ENCODE measurements around the gene EXOC4. TPM values are rescaled to one million over a fixed set of nuclear protein-coding genes. Genes with fewer than 3 reads are reported as not detected.

EXOC4 gene
- total RNA-seq, 2 donors from 2014 or later = 106 to 115 TPM

GRCh38 chr7:134056816-134057215 lies 803.9 kb downstream of the EXOC4 start:
- Histone ChIP-seq H3K27me3 (ENCODE audit: control insufficient read depth, insufficient read depth, low read length, poor library complexity, severe bottlenecking) (no peaks in the 10 kb centered on the region), H3K4me1 (ENCODE audit: control insufficient read depth, insufficient read depth, low read length) (no peaks in the 10 kb centered on the region), H3K27ac (ENCODE audit: low read depth, low read length) (no peak overlapping the region), H3K9ac (ENCODE audit: extremely low read depth, low read length, poor library complexity, severe bottlenecking) (no peak overlapping the region), H3K9me3 (ENCODE audit: control insufficient read depth, low read length) (no peaks in the 10 kb centered on the region), H3K36me3 (ENCODE audit: control insufficient read depth, insufficient read depth, low read length) (no peaks in the 10 kb centered on the region), H3K4me3 (ENCODE audit: low read length) (no peak overlapping the region)
- DNase-seq = no peak
- 92 to 93% methylated on average over 6 to 8 of the region's 8 CpGs for WGBS, 2 experiments (ENCODE audit: insufficient coverage in 1 of 2, insufficient read length in 1 of 2)
- TF ChIP-seq CTCF (conservative IDR thresholded peaks at IDR 0.05) = no peak
- Mint-ChIP-seq H3K4me3 (no peak overlapping the region), H3K9me3 (no peaks in the 10 kb centered on the region), H3K27me3 (ENCODE audit: insufficient read depth) (no peaks in the 10 kb centered on the region), H3K36me3 (ENCODE audit: low read depth) (peaks cover 1% of the 10 kb centered on the region), H3K4me1 (no peaks in the 10 kb centered on the region), H3K27ac (no peak overlapping the region)

- WGBS, 2 experiments (ENCODE audit: insufficient coverage in 1 of 2, insufficient read length in 1 of 2) = 94% methylated on average over 2 to 3 of the region's 3 CpGs
- TF ChIP-seq CTCF (conservative IDR thresholded peaks at IDR 0.05) = no peak
- H3K27ac Mint-ChIP-seq = no peak overlapping the region
- no peak for DNase-seq
- Histone ChIP-seq H3K4me3 (ENCODE audit: low read length) (no peak overlapping the region), H3K9ac (ENCODE audit: extremely low read depth, low read length, poor library complexity, severe bottlenecking) (no peak overlapping the region), H3K27me3 (ENCODE audit: control insufficient read depth, insufficient read depth, low read length, poor library complexity, severe bottlenecking) (no peaks in the 10 kb centered on the region), H3K36me3 (ENCODE audit: control insufficient read depth, insufficient read depth, low read length) (no peaks in the 10 kb centered on the region), H3K9me3 (ENCODE audit: control insufficient read depth, low read length) (no peaks in the 10 kb centered on the region), H3K27ac (ENCODE audit: low read depth, low read length) (no peak overlapping the region), H3K4me1 (ENCODE audit: control insufficient read depth, insufficient read depth, low read length) (no peaks in the 10 kb centered on the region)
- no peaks in the 10 kb centered on the region for H3K27me3 Mint-ChIP-seq (ENCODE audit: insufficient read depth)
- H3K4me1 Mint-ChIP-seq = no peaks in the 10 kb centered on the region
- no peaks in the 10 kb centered on the region for H3K9me3 Mint-ChIP-seq
- H3K4me3 Mint-ChIP-seq = no peak overlapping the region
- H3K36me3 Mint-ChIP-seq (ENCODE audit: low read depth) = peaks cover 4% of the 10 kb centered on the region
These were observed 805.6 kb downstream of the EXOC4 start for GRCh38 chr7:134058521-134058920.

- peak; percentile 30 for TF ChIP-seq CTCF (conservative IDR thresholded peaks at IDR 0.05)
These were observed 806.1 kb downstream of the EXOC4 start for GRCh38 chr7:134058980-134059379.

More at GRCh38 chr7:134058980-134059379, 806.1 kb downstream of the EXOC4 start:
- WGBS, 2 experiments (ENCODE audit: insufficient coverage in 1 of 2, insufficient read length in 1 of 2) = 82 to 95% methylated on average over 3 to 4 of the region's 4 CpGs
- Histone ChIP-seq H3K4me3 (ENCODE audit: low read length) (no peak overlapping the region), H3K36me3 (ENCODE audit: control insufficient read depth, insufficient read depth, low read length) (no peaks in the 10 kb centered on the region), H3K4me1 (ENCODE audit: control insufficient read depth, insufficient read depth, low read length) (no peaks in the 10 kb centered on the region), H3K9ac (ENCODE audit: extremely low read depth, low read length, poor library complexity, severe bottlenecking) (no peak overlapping the region), H3K27me3 (ENCODE audit: control insufficient read depth, insufficient read depth, low read length, poor library complexity, severe bottlenecking) (no peaks in the 10 kb centered on the region), H3K9me3 (ENCODE audit: control insufficient read depth, low read length) (no peaks in the 10 kb centered on the region), H3K27ac (ENCODE audit: low read depth, low read length) (no peak overlapping the region)
- no peak for DNase-seq
- H3K9me3 Mint-ChIP-seq = no peaks in the 10 kb centered on the region
- H3K36me3 Mint-ChIP-seq (ENCODE audit: low read depth) = peaks cover 4% of the 10 kb centered on the region
- no peaks in the 10 kb centered on the region for H3K4me1 Mint-ChIP-seq
- H3K4me3 Mint-ChIP-seq = no peak overlapping the region
- no peaks in the 10 kb centered on the region for H3K27me3 Mint-ChIP-seq (ENCODE audit: insufficient read depth)
- no peak overlapping the region for H3K27ac Mint-ChIP-seq
